ENCODE measurements around the gene SLC6A19. TPM values are rescaled to one million over a fixed set of nuclear protein-coding genes. Genes with fewer than 3 reads are reported as not detected.

The SLC6A19 gene
- polyA plus RNA-seq, 1 of the 3 experiments (the other 2 are of a cell fraction): not detected

DNA sequence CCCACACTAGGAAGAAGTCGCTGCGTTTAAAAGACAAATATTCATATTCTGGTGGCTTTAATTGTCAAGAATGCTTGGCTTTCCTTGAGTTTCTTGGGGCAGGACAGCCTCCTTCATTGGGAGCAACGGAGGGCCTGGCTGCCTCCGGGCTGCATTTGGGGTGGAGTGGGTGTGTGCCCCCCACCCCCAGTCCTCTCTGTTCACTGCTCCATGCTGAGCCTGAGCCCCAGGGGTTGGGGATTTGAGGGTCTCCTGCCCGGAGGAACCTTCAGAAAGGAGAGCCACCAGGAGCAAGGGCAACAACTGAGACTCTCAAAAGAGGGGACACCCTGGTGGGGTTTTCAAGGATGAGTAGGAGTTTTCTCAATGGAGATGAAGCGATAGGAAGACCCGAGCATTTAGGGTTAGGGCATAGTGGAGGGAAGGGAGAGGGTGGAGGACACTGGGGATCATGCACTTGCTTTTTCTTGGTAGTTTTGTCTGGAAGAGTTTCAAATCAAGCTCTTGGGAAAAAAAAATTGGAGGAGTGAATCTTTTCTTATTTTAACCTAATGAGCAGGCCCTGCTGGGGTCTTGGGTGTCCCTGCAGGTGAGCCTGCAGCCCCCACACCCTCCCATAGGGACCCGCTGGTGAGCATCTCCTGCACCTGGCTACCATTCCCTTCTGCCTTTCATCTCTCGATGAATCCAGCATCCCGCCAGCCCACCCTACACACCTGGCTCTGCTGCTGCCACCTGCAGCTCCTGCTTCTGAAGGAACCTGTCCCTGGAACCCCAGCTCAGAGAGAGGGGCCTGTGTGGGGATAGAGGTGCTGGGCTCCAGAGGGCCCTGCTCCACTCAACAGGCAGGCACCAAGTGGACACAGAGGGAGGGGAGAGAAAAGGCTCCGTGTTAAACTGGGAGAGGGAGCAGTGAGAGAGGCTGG, 4.1 kb downstream of the SLC6A19 start:
- Histone ChIP-seq H3F3A (replicated peaks; ENCODE audit: insufficient read depth) (no peaks in the 10 kb centered on the region), H3K27me3 (ENCODE audit: insufficient read depth) (peaks cover 56% of the 10 kb centered on the region), H3K4me2 (no peak overlapping the region), H2AFZ (ENCODE audit: low read depth) (no peak overlapping the region), H3K27ac (ENCODE audit: low read depth in 2 of 2, low read length in 1 of 2) (no peak overlapping the region), H3K36me3 (replicated peaks in 1 of 2; ENCODE audit: control insufficient read depth in 1 of 2, insufficient read depth in 2 of 2, low read length in 1 of 2) (no peaks in the 10 kb centered on the region), H3K9me2 (no peaks in the 10 kb centered on the region), H4K20me1 (ENCODE audit: insufficient read depth) (no peaks in the 10 kb centered on the region), H3K9me3 (no peaks in the 10 kb centered on the region), H3K9ac (no peak overlapping the region), H3K4me3 (ENCODE audit: low read depth in 2 of 2, low read length in 1 of 2) (no peak overlapping the region), H3K79me2 (ENCODE audit: insufficient read depth) (no peaks in the 10 kb centered on the region), H3K4me1 (ENCODE audit: control insufficient read depth in 1 of 2, insufficient read depth in 2 of 2, low read depth in 1 of 2, low read length in 1 of 2) (no peaks in the 10 kb centered on the region)
- TF ChIP-seq FOSL2 (IDR thresholded peaks at IDR 0.05; ENCODE audit: borderline replicate concordance, low read depth): no peak
- no peak for TF ChIP-seq TCF12 (IDR thresholded peaks at IDR 0.05)
- TF ChIP-seq ELF1 (IDR thresholded peaks at IDR 0.05): no peak
- TF ChIP-seq TAF1 (IDR thresholded peaks at IDR 0.05; ENCODE audit: borderline replicate concordance, low read depth, low read length): no peak
- 30% methylated on average over 10 of the region's 11 CpGs for WGBS (ENCODE audit: low lambda C conversion rate)
- CTCF ChIA-PET: interaction anchor here (1.1 to 4.6 kb wide), 8 partner anchors 11 to 449 kb away, joined by 3 to 23 read pairs (median 4); no protein-coding TSS in a partner anchor
- POLR2A ChIA-PET: no interaction called here
- no peak for DNase-seq

- Histone ChIP-seq H3K36me3 (replicated peaks in 1 of 2; ENCODE audit: control insufficient read depth in 1 of 2, insufficient read depth in 2 of 2, low read length in 1 of 2) (no peaks in the 10 kb centered on the region), H3K9me3 (no peaks in the 10 kb centered on the region), H3K9me2 (no peaks in the 10 kb centered on the region), H3K27ac (ENCODE audit: low read depth in 2 of 2, low read length in 1 of 2) (no peak overlapping the region), H3F3A (replicated peaks; ENCODE audit: insufficient read depth) (no peaks in the 10 kb centered on the region), H3K9ac (no peak overlapping the region), H3K4me3 (ENCODE audit: low read depth in 2 of 2, low read length in 1 of 2) (no peak overlapping the region), H3K4me2 (no peak overlapping the region), H2AFZ (ENCODE audit: low read depth) (no peak overlapping the region), H3K79me2 (ENCODE audit: insufficient read depth) (no peaks in the 10 kb centered on the region), H4K20me1 (ENCODE audit: insufficient read depth) (no peaks in the 10 kb centered on the region), H3K27me3 (ENCODE audit: insufficient read depth) (peaks cover 52% of the 10 kb centered on the region), H3K4me1 (ENCODE audit: control insufficient read depth in 1 of 2, insufficient read depth in 2 of 2, low read depth in 1 of 2, low read length in 1 of 2) (no peaks in the 10 kb centered on the region)
- POLR2A ChIA-PET: no interaction called here
- no peak for DNase-seq
- TF ChIP-seq POLR2AphosphoS5 (IDR thresholded peaks at IDR 0.05; ENCODE audit: low read depth, low read length): no peak
- TF ChIP-seq NRF1 (IDR thresholded peaks at IDR 0.05; ENCODE audit: low read depth, low read length): no peak
- no peak for TF ChIP-seq RCOR1 (IDR thresholded peaks at IDR 0.05; ENCODE audit: low read length)
- no peak for TF ChIP-seq RAD21 (IDR thresholded peaks at IDR 0.05; ENCODE audit: low read length)
- no peak for TF ChIP-seq SIN3A (IDR thresholded peaks at IDR 0.05; ENCODE audit: borderline replicate concordance, low read depth, low read length)
- TF ChIP-seq GABPA (IDR thresholded peaks at IDR 0.05; ENCODE audit: low read depth): no peak
- TF ChIP-seq GATA2 (CRISPR knock-in tag; IDR thresholded peaks at IDR 0.05): no peak
- TF ChIP-seq SMC3 (IDR thresholded peaks at IDR 0.05; ENCODE audit: low read depth, low read length): no peak
- TF ChIP-seq TEAD4 (IDR thresholded peaks at IDR 0.05; ENCODE audit: borderline replicate concordance, insufficient read depth): no peak
- no peak for TF ChIP-seq FOSL2 (IDR thresholded peaks at IDR 0.05; ENCODE audit: borderline replicate concordance, low read depth)
- TF ChIP-seq USF2 (IDR thresholded peaks at IDR 0.05; ENCODE audit: borderline replicate concordance, low read depth, low read length): no peak
- no peak for TF ChIP-seq TAF1 (IDR thresholded peaks at IDR 0.05; ENCODE audit: borderline replicate concordance, low read depth, low read length)
- TF ChIP-seq, protein P1, sequence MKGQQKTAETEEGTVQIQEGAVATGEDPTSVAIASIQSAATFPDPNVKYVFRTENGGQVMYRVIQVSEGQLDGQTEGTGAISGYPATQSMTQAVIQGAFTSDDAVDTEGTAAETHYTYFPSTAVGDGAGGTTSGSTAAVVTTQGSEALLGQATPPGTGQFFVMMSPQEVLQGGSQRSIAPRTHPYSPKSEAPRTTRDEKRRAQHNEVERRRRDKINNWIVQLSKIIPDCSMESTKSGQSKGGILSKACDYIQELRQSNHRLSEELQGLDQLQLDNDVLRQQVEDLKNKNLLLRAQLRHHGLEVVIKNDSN (IDR thresholded peaks at IDR 0.05; ENCODE audit: borderline replicate concordance, low read depth): no peak
- no peak for TF ChIP-seq PBX3 (IDR thresholded peaks at IDR 0.05)
- TF ChIP-seq YY1 (IDR thresholded peaks at IDR 0.05; ENCODE audit: low read depth): no peak
- no peak for TF ChIP-seq MXI1 (IDR thresholded peaks at IDR 0.05; ENCODE audit: low read depth, low read length)
- no peak for TF ChIP-seq RXRA (IDR thresholded peaks at IDR 0.05; ENCODE audit: borderline replicate concordance, low read depth)
- no peak for TF ChIP-seq CHD2 (IDR thresholded peaks at IDR 0.05; ENCODE audit: low read length, partially characterized antibody)
- CTCF ChIA-PET: interaction anchor here (1.4 to 2.8 kb wide), 3 partner anchors 12 to 438 kb away, joined by 3 to 23 read pairs (median 8); no protein-coding TSS in a partner anchor
- WGBS (ENCODE audit: low lambda C conversion rate): 36% methylated on average over 16 of the region's 49 CpGs
Observed at GRCh38 chr5:1206521-1207412, 5.4 kb downstream of the SLC6A19 start.

All from SK-N-SH (cell line).